GM12891 (cell line): ENCODE results near the gene XRCC2.

Source experiments
- PAX5 ChIP-seq: IDR thresholded peaks from 2 replicates; pipeline ENCODE4 v1.6.1; 2011; ENCODE audit warnings: low read length, moderate library complexity, mild to moderate bottlenecking; ENCODE audit not compliant: insufficient read depth, severe bottlenecking
- POLR2A ChIP-seq: IDR thresholded peaks from 2 replicates; pipeline ENCODE4 v1.6.1; 2011; ENCODE audit warnings: low read depth, low read length, control low read depth
- POLR2AphosphoS5 ChIP-seq: IDR thresholded peaks from 2 replicates; pipeline ENCODE4 v1.6.1; 2011; ENCODE audit warnings: low read depth, low read length, control low read depth
- SPI1 ChIP-seq: IDR thresholded peaks from 2 replicates; pipeline ENCODE4 v1.6.1; 2011; ENCODE audit warnings: low read depth, low read length, control low read depth
- TAF1 ChIP-seq: IDR thresholded peaks from 2 replicates; pipeline ENCODE4 v1.6.1; 2011; ENCODE audit warnings: low read depth, low read length, control low read depth

GRCh38 chr7:152624228-152624627, 51.7 kb downstream of the XRCC2 start:
- no peak for TF ChIP-seq POLR2AphosphoS5
- no peak for TF ChIP-seq POLR2A
- no peak for TF ChIP-seq TAF1
- no peak for TF ChIP-seq PAX5
- no peak for TF ChIP-seq SPI1
